NAMALWA (cell line): ENCODE data around the gene CCBE1.

ENCODE experiments used
- DNase-seq: peaks from one replicate; pipeline ENCODE4 v3.0.0-alpha.2; 2015; ENCODE audit warnings: low spot score

CCBE1 gene

DNA sequence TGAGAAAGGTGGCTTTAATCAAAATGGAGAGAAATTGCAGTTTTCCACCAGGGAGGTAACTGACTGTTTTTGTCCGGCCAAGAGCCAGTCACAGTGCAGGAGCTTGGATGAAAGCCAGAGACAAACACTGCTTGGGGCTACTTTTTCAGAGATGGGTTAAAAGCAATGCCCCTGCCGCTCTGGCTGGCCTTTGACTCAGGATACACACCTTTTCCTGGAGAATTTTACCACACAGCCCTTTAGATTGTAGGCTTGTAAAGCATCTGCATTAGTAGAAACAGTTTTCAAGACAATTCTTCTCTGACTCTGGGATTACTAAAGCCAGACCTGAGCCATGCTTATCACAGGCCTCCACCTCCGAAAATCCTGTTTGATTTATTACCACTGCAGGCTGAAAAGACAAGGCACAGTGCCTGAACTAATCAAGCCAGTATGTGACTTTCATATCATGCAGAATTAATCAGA lies 79.7 kb downstream of the CCBE1 start:
- DNase-seq, result no peak

DNA sequence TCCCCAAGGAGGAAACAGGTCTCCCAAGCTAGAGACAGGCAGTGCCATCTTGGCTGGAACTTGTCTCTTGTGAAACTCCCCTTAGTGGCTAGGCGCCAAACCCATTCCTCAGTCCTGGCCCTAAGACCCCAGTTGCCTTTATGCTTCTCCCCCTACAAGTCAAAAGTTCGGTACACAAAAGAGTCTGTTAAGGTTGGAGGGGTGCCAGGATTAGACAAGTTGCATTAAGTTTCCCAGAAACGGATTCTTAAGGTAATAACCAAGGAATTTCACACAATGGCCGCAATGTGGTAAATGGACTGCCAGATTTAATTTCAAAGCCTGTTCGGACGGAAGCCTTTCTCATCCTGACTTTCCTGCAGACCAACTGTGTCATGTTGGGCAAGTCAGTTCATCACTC lies 80.7 kb downstream of the CCBE1 start:
- DNase-seq, result no peak

GRCh38 chr18:59613903-59614302 lies 83.3 kb downstream of the CCBE1 start:
- DNase-seq, result no peak

DNA sequence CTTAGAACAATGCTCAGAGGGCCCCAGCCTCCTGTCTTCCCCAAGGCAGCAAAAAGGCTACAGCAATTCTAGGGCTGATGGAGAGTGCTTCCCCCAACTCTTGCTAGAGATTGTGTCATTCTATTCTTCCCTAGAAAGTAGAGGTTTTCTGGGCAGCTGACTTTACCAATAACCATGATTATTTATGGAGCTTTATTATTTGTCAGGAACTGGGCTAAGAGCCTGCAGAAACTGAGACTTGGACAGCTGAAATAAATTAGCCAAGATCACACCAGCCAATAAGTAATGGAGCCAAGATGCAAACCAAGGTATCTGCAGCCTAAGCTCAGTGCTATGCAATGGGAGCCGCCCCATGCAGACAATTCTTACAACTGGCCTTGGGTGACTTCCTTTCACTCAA lies 84.8 kb downstream of the CCBE1 start:
- no peak for DNase-seq

GRCh38 chr18:59610546-59611140 lies 86.6 kb downstream of the CCBE1 start:
- no peak for DNase-seq

DNA sequence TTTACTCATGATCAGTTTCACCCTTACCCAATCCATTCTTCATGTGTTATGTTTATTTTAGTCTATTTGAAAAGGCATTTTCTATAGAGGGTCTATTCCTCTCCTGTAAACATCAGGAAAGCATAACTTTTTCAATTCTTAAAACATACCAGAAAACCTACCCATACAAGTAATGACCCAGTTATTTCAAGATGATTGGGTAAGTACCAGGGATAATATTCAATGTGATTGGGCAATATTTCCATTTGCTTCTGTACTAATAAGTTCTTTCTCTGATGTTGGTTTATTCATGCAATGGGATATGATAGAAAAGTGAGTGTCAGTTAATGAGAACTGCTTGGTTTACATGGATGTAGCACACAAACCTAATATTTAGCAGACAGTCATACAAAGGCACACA lies 87.6 kb downstream of the CCBE1 start:
- DNase-seq, result no peak

- DNase-seq, result no peak
Measured at GRCh38 chr18:59607471-59607870, 89.8 kb downstream of the CCBE1 start.

- no peak for DNase-seq
Measured at GRCh38 chr18:59607078-59607379, 90.2 kb downstream of the CCBE1 start.

- DNase-seq, result no peak
Measured at GRCh38 chr18:59606193-59607077, 90.8 kb downstream of the CCBE1 start.

DNA sequence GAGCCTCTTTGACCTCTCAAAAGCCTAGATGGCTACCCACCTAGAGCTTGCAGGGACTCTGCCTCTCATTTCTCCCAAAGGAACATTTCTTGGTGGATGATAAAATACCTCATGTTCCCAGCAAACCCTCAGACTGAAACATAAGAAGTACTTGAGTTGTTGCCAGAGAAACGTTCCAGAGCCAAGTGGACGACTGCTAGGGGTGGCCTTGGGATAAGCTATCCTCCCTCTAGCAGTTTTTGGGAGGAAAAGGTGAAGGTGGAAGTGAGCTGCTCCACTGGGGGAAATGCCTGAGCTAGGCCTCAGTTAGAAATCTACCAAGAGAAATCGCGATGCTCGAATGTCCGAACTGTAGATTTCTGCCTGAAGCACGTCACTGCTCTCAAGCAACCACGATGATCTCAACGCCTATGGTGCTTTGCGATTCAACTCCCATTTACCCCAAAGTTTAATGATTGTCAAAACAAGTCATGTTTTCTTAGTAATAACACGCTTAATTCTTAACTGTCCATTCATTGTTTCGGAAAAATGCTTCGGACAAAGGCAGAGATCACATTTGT lies 91.5 kb downstream of the CCBE1 start:
- no peak for DNase-seq

- DNase-seq, result no peak
Measured at GRCh38 chr18:59604877-59605276, 92.3 kb downstream of the CCBE1 start.

DNA sequence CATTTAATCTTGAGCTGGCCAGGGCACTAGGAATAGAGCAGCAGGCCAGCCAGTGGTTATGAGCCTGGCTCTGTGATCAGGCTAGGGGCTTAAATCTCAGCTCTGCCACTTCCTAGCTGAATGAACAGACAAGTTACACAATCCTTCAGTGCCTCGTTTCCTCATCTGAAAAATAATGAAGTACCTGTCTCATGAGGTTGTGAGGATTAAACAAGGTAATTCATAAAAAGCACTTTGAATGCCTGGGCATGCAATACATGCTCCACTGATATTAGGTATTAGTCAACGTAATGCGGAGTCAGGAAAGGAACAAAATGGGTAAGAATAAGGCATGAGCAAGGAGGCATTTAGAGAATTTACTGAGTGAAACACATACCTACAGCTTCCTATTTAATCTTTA lies 100.2 kb downstream of the CCBE1 start:
- DNase-seq, result no peak

- DNase-seq, result no peak
Measured at GRCh38 chr18:59593291-59593717, 103.9 kb downstream of the CCBE1 start.

DNA sequence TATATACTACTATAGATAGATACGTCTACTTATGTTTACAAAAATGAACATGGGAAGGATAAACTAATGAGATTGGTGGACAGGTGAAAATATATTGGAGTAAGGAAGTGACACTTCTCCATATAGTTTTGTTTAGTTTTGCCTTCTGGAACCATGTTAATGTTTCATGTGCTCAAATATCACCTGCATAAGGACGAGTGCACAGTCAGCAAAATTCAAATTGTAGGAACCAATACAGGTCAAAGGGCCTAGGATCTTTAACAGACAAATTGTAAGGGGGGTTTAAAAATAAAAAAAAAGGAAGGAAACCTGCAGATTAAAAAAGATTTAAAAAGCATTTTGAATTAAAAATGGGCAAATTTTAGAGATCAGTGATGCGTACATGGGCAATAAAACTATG lies 104.6 kb downstream of the CCBE1 start:
- no peak for DNase-seq

DNA sequence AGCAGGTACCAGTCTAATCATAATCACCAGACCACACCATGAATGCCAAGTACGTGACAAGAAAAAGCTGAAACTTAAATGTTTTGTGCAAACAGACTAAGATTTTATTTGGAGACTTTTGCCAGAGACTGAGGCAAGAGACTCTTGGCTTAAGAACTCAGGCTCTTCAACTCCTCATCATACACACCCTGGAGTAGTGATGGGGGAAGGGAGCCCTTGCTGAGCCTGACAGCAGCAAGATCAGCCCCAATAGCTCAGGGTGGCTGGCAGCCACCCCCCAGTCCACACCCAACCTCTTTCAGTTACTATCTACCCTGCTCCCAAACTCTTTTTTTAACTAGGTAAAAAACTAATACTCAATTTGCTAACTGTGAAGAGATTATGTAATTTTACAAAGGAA lies 114.8 kb downstream of the CCBE1 start:
- no peak for DNase-seq

- DNase-seq, result no peak
Measured at GRCh38 chr18:59579509-59579908, 117.7 kb downstream of the CCBE1 start.

- no peak for DNase-seq
Measured at GRCh38 chr18:59577386-59577655, 119.9 kb downstream of the CCBE1 start.

DNA sequence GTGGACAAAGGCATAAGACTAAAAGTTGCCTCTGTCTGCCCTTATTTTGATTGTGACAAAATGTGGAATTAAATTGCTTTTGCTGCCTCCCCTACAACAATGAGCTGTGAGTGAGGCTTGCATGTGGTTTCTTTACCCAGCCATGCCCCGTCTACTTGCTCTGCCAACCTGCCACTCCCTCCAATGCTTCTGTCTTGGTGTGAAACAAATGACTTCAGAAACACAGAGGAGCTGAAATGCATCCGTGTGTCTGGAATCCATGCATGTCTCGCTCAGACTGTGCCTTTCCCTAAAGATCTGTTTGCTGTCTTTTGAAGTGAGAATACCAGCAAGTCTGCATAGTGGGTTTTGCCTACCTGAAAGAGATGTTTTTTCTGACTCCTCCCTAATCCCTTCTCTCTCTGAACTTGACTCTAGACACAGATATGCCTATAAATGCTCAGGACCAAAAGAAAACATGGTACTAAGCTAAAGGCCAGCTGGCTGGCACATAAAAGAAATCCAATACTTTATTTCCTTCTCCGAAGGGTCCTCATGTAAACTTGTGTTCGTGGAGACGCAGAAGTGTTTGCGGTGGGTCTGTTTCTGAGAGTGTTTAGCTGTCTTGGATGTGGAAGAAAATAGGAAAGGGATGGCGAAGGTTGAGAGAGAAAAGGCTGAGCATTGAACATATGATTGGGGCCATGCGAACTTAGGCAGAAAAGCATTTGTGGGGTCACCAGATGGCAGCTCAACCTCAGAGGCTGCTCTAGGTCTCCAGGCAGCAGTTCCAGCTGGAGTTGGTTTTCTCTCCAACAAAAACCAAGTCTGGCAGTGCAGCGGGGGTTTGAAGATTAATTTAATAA lies 120.5 kb downstream of the CCBE1 start:
- no peak for DNase-seq

GRCh38 chr18:59575995-59576394 lies 121.2 kb downstream of the CCBE1 start:
- DNase-seq, result no peak

DNA sequence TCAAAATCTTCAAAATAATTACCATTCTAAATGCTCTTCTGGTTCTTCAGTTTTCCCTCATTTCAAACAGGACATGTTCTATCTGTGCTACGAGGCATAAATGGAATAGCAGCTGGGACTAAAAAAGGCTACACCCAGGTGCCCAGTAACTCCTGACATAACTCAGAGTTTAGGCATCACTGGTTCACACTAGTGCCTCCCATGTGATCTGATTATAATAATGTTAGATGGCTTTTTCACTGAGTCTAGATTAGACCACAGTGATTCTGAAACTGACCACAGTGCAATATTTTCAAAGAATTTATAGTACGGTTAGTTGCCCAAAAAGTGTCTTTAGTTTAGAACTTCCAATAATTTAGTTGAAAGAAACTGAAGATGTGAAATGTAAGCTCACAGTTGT lies 123.3 kb downstream of the CCBE1 start:
- no peak for DNase-seq

DNA sequence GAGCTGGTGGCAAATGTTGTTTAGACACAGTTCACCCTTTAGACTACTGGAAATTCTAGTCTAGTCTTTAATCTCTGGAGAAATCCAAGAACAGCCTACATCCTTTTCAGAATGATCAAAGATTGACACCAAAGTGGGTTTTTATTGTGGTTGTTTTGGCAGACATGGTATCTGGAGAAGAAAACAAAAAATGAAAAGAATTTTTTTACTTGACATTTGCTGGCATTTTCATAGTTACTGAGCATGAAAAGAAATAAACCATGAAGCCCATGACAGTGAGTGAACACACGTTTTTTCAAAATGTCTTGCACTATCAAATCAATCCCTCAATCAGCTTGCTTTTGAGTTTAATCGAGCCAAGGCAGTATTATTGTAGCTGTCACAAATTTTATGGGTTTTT lies 125.3 kb downstream of the CCBE1 start:
- DNase-seq, result no peak

DNA sequence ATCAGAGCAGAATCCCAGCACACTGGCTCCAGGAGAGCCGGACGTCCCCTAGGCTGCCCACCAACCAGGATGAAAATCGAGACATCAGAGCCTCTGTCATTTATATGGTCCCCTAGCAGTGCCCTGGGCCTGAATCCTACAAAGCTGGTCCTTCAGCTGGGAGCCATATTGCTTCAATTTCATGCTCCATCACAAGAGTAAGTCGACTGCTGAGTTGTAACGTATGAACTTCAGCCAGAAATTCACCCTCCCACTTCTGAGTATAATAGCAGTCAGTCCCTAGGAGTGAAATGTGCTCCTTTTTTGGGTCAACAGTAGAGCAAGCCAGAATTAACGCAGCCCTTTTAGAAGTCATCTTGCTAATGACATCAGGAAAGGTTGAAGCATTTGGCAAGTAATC lies 126.4 kb downstream of the CCBE1 start:
- DNase-seq, result no peak
